Measurements from ENCODE around the gene RAMP3. TPM values are rescaled to one million over a fixed set of nuclear protein-coding genes. Genes with fewer than 3 reads are reported as not detected.
"Not testable (repeated sequence)": the region's sequence is repeated elsewhere in the genome, so short reads cannot be mapped to it uniquely, and the experiment has no call there.

The RAMP3 gene
- total RNA-seq, 1 donor from 2014 or later = not detected

GRCh38 chr7:45153233-45153632, 4.4 kb upstream of the RAMP3 start:
- DNase-seq (ENCODE audit: low spot score, unreplicated experiment) = no peak
- Mint-ChIP-seq H3K4me3 (ENCODE audit: low read depth) (no peak overlapping the region), H3K27me3 (peaks cover 45% of the 10 kb centered on the region), H3K9me3 (ENCODE audit: low read depth) (no peaks in the 10 kb centered on the region), H3K36me3 (ENCODE audit: insufficient read depth) (no peaks in the 10 kb centered on the region), H3K27ac (no peak overlapping the region), H3K4me1 (ENCODE audit: low read depth) (no peaks in the 10 kb centered on the region)
- TF ChIP-seq CTCF (IDR thresholded peaks at IDR 0.05; ENCODE audit: unreplicated experiment) = no peak

DNA sequence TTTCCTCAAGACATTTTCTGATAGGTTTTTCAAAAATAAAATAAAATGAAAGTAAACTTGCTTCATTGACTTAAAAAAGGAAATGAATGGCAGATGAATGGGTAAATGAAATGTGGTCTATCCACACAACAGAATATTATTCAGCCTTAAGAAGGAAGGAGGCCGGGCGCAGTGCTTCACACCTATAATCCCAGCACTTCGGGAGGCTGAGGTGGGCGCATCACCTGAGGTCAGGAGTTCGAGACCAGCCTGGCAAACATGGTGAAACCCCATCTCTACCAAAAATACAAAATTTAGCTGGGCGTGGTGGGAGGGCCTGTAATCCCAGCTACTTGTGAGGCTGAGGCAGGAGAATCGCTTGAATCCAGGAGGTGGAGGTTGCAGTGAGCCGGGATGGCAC, 3.7 kb upstream of the RAMP3 start:
- not testable (repeated sequence) for H3K4me1 Mint-ChIP-seq (ENCODE audit: low read depth); H3K4me3 Mint-ChIP-seq (ENCODE audit: low read depth); DNase-seq (ENCODE audit: low spot score, unreplicated experiment); H3K9me3 Mint-ChIP-seq (ENCODE audit: low read depth); H3K27ac Mint-ChIP-seq; H3K36me3 Mint-ChIP-seq (ENCODE audit: insufficient read depth)
- peaks cover 48% of the 10 kb centered on the region for H3K27me3 Mint-ChIP-seq

GRCh38 chr7:45155357-45155900, 2.2 kb upstream of the RAMP3 start:
- H3K36me3 Mint-ChIP-seq (ENCODE audit: insufficient read depth) = no peaks in the 10 kb centered on the region
- H3K4me3 Mint-ChIP-seq (ENCODE audit: low read depth) = no peak overlapping the region
- no peaks in the 10 kb centered on the region for H3K9me3 Mint-ChIP-seq (ENCODE audit: low read depth)
- no peak for TF ChIP-seq CTCF (IDR thresholded peaks at IDR 0.05; ENCODE audit: unreplicated experiment)
- H3K27me3 Mint-ChIP-seq = peaks cover 55% of the 10 kb centered on the region
- H3K27ac Mint-ChIP-seq = no peak overlapping the region
- no peak for DNase-seq (ENCODE audit: low spot score, unreplicated experiment)
- H3K4me1 Mint-ChIP-seq (ENCODE audit: low read depth) = no peaks in the 10 kb centered on the region

DNA sequence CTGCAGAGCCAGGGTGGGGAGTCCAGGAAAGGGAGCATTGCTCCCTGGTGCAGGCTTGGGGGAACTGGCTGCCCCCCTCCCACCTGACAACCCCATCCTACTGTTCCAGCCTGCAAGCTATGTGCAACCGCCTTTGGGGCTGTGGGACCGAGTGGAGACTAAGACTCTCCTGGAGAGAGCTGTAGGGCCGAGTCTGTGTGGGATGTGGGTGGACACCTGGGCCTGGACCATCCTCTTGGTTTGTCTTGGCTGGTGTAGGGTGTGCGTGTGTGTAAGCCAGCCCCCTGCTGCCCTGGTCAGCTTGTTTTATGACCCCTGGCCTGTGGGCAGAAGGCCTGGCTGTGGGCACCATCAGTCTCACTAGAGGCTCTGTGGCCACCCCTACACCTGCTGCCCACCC, 1.6 kb upstream of the RAMP3 start:
- DNase-seq (ENCODE audit: low spot score, unreplicated experiment) = no peak
- Mint-ChIP-seq H3K9me3 (ENCODE audit: low read depth) (no peaks in the 10 kb centered on the region), H3K36me3 (ENCODE audit: insufficient read depth) (no peaks in the 10 kb centered on the region), H3K4me1 (ENCODE audit: low read depth) (no peaks in the 10 kb centered on the region), H3K27me3 (peaks cover 55% of the 10 kb centered on the region), H3K4me3 (ENCODE audit: low read depth) (no peak overlapping the region), H3K27ac (no peak overlapping the region)
- no peak for TF ChIP-seq CTCF (IDR thresholded peaks at IDR 0.05; ENCODE audit: unreplicated experiment)

- TF ChIP-seq CTCF (IDR thresholded peaks at IDR 0.05; ENCODE audit: unreplicated experiment) = no peak
- Mint-ChIP-seq H3K4me1 (ENCODE audit: low read depth) (no peaks in the 10 kb centered on the region), H3K27me3 (peaks cover 58% of the 10 kb centered on the region), H3K27ac (no peak overlapping the region), H3K9me3 (ENCODE audit: low read depth) (no peaks in the 10 kb centered on the region), H3K4me3 (ENCODE audit: low read depth) (no peak overlapping the region), H3K36me3 (ENCODE audit: insufficient read depth) (no peaks in the 10 kb centered on the region)
- no peak for DNase-seq (ENCODE audit: low spot score, unreplicated experiment)
Measured at GRCh38 chr7:45156516-45157272, 897 bp upstream of the RAMP3 start.

DNA sequence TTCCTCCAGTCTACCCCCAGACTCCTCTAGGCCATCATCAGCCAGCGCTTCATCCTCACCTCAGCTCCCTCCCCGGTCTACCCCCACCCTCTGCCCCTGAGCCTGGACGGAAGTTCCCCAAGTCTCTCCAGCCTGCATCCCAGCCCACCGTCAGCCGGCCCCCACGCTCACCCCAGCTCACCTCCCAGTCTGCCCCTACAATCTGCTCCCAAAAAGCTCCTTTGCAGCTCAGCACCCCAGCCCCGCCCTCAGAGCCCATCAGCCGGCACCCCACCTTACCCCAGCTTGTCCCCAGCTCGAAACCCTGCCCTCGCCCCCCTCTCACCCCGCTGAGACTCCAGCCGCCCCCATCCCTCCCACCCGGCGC, 322 bp upstream of the RAMP3 start:
- TF ChIP-seq CTCF (IDR thresholded peaks at IDR 0.05; ENCODE audit: unreplicated experiment) = no peak
- Mint-ChIP-seq H3K36me3 (ENCODE audit: insufficient read depth) (no peaks in the 10 kb centered on the region), H3K9me3 (ENCODE audit: low read depth) (no peaks in the 10 kb centered on the region), H3K27ac (no peak overlapping the region), H3K4me3 (ENCODE audit: low read depth) (peak overlapping the region; percentile 23), H3K4me1 (ENCODE audit: low read depth) (no peaks in the 10 kb centered on the region), H3K27me3 (peaks cover 57% of the 10 kb centered on the region)
- no peak for DNase-seq (ENCODE audit: low spot score, unreplicated experiment)

All from progenitor cell of endocrine pancreas (in vitro differentiated cells).